IPS-18c (cell line): ENCODE results near the gene TANK.
"Not testable (repeated sequence)": the region's sequence is repeated elsewhere in the genome, so short reads cannot be mapped to it uniquely, and the experiment has no call there.

ENCODE experiments used
- H3K4me3 ChIP-seq: 2 replicates; pipeline ENCODE4 v1.7.0; 2013; ENCODE audit warnings: low read depth, mild to moderate bottlenecking, low read length, moderate library complexity; ENCODE audit not compliant: insufficient read depth
- H3K9me3 ChIP-seq: one replicate; pipeline ENCODE4 v1.6.1; 2013; ENCODE audit warnings: mild to moderate bottlenecking, low read length, moderate library complexity; ENCODE audit not compliant: control insufficient read depth, insufficient read depth

TANK gene

DNA sequence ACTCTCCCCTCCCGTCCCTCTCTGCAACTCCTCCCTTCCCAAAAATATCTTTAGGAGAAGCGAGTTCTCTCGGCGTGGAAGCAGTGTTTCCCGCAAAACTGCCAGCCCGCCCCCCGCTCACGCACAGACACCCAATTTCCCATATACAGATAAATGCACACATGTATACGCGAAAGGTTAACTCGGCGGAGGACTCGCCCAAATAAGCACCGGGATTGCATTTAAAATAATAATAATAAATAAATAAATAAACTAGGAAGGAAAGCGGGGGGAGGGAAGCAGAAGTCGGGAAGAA lies 78.0 kb downstream of the TANK start:
- no peaks in the 10 kb centered on the region for H3K9me3 ChIP-seq
- peak overlapping the region; percentile 65 for H3K4me3 ChIP-seq

GRCh38 chr2:161238560-161239325 lies 78.5 kb downstream of the TANK start:
- peak overlapping the region; percentile 65 for H3K4me3 ChIP-seq

DNA sequence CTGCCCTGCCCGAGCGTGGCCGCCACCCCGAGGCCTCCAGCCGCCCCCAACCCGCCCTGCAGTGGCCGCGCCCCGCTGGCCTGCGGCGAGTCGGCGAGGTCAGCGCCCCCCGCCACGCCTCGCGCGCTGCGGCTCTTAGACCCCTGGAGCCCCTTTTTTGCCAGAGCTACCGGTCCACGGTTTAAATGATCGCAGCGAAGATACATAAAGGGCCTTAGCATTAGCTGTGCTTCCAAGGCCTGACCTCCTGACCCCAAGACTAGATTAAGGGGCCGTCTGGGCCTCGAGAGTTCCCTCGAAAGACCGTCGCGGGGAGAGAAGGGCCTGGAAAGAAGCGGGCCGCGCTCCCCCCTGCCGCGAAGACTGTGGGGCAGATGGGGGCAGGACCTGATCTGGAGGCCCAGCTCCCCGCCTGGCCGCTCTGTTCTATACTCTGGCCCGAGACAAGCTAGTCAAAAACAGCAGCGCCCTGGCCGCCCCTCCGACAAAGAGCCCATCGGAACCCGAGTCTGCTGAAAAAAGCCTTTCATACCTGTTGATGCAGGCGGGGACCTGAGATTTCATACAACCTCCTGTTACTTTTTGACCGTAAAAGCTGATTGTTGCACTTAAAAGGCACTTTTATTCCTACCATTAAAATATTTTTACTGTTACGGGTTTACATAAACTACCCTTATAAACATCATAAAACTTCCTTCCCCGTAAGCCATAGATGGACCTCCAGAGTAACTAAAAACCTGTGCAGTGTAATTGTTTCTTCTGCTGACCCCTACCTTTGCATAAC lies 79.3 kb downstream of the TANK start:
- no peaks in the 10 kb centered on the region for H3K9me3 ChIP-seq

More at GRCh38 chr2:161238560-161239325, 78.5 kb downstream of the TANK start:
- no peaks in the 10 kb centered on the region for H3K9me3 ChIP-seq

DNA sequence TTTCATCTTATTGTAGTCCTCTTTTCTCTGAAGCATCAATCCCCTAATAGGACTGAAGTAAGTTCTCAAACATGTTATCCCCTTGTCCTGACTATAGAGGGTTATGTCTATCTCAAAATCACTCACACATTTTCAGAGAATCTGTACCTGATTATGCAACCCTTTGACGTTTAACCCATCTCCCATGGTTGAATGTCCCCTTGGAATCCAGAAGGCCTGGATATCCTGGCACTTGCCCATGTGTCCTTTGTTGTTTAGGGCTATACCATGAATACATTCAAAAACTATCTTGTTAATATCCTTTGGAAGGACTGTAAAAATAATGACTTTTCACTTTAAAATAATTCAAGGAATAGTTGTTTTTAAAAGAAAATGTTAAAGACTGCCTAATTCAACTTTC lies 81.7 kb downstream of the TANK start:
- Histone ChIP-seq H3K9me3 (no peaks in the 10 kb centered on the region), H3K4me3 (no peak overlapping the region)

More for the DNA sequence above, 79.3 kb downstream of the TANK start:
- peak overlapping the region; percentile 65 for H3K4me3 ChIP-seq

DNA sequence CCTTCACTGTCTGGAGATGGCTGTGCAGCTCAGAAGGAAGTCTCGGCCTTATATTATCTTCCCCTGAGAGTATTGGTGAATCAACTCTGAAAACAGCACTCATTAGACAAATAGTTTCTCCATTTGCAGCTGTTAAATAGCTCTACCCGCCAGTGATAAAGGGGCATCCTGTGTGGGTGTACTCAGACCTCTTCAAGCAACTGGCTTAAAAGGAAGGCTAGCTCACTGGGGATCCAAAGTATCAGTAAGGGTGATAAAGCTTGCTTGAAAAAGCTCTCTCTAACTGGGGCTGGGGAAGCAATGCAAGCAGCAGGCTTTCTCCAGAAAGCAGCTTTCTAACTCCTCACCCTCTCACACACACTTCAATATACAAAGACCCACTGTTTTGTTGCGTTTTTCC lies 83.1 kb downstream of the TANK start:
- Histone ChIP-seq H3K4me3 (no peak overlapping the region), H3K9me3 (no peaks in the 10 kb centered on the region)

DNA sequence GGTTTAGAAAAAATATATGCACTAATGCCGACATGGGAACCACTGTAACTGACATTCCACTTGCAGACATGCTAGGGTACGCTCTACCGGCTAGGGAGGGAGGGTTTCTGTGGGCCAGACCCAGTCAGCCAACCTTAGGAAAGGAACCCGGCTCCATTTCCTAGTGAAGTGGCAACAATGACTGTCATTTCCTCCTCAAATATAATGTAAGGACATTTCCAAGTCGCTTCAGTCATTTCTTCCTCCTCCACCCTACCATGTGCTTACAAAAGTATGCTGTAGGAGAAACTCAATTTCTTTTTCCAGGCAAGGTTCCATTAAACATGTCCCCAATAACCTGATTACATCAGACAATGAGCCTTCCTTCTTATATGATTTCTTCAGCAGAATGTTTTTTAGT lies 83.7 kb downstream of the TANK start:
- peak overlapping the region; percentile 46; the same call in 1 of the 2 replicates for H3K4me3 ChIP-seq
- no peaks in the 10 kb centered on the region for H3K9me3 ChIP-seq

DNA sequence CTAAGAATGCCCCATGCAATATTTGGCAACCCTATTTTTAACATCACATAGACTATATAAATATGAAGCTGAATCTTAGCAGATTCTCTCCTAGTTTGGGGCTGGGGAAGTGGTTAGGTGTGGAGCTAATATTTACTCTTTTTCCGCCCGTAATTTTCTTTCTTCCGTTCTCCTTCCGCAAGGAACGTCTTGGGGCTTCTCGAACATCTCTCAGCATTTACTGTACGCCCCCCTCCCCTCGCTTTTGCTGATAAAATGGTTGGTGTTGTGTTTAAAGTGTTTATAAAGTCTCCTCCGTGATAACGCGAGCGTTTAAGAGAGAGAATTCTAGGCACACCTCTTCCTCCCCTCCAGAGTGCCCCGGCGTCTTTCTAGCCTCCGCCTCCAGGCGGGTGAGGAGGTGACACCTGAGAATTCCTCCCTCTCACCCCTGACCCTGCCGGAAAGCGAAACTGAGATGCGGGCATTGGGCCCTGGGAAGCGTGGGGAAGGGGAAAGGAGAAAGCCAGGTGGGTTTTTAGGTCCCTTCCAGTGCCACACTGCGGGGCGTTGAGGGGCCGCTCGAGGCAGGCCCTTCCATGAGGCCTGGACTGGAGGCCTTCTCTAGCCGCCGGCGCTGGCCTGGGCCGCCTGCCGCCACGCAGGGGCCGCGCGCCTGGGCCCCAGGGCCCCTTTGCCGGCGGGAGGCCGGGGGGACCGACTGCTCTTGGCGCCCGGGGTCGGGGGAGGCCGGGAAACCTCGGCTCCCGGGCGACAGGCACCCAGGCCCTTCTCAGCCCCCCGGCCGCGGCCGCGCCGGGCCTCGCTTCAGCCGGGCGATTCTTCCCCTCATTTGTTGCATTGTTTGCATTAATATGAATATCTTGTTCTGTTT lies 84.4 kb downstream of the TANK start:
- not testable (repeated sequence) for H3K9me3 ChIP-seq
- peak overlapping the region; percentile 46; the same call in 1 of the 2 replicates for H3K4me3 ChIP-seq

DNA sequence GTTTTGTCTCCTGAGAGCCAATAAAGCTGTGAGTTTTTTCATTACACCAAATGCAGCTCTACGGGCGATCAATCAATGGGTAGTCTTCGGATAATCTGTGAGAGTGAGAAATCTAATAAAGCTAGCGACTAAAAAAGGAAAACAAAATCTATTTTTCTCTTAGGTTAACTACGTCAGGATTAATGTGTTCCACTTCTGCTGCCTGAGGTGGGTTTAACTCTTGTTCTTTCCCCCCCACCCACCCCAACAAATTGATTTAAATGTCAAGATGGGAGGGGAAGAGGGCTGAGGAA lies 85.0 kb downstream of the TANK start:
- Histone ChIP-seq H3K9me3 (no peaks in the 10 kb centered on the region), H3K4me3 (peak overlapping the region; percentile 46; the same call in 1 of the 2 replicates)

- Histone ChIP-seq H3K9me3 (no peaks in the 10 kb centered on the region), H3K4me3 (no peak overlapping the region)
Observed at GRCh38 chr2:161245671-161246070, 85.4 kb downstream of the TANK start.

DNA sequence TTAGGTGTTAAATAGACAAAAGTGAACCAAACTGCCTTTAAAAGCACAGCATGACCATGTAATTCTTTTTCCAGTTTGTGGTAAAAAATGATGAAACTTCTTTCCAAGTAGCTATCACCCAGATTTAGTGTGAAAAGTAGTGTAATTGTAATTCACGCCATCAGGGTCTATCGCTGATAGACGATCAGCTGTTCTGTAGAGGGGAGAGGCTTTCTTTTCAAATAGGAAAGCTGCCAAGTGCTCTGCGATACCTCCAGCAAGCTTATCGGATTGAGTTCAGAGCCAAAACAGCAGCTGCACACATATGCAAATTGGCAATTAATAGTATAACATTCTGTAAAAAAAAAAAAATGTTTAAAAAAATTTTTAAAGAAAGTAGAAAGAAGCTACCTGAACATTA lies 86.1 kb downstream of the TANK start:
- Histone ChIP-seq H3K4me3 (no peak overlapping the region), H3K9me3 (no peaks in the 10 kb centered on the region)

- no peaks in the 10 kb centered on the region for H3K9me3 ChIP-seq
- no peak overlapping the region for H3K4me3 ChIP-seq
Observed at GRCh38 chr2:161250864-161251436, 90.7 kb downstream of the TANK start.

- H3K9me3 ChIP-seq: no peaks in the 10 kb centered on the region
- H3K4me3 ChIP-seq: no peak overlapping the region
Observed at GRCh38 chr2:161257123-161257952, 97.1 kb downstream of the TANK start.

DNA sequence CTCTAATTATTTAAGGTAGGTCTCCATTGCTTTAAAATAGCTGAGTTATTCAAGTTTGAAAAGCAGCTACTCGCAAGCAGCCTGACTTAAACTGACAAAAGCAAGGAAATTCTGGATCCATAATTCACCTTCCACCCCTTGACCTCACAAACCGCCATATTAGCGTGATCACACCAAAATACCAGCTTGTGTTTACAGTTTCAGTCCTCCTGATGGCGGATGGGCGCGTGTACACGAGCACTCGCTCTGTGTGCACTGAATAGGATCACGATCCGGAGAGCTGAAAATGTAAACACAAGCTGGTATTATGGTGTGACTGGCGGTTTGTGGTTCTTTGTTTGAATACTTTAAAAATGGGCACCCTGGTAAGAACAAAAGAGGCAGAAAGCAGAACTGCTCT lies 105.6 kb downstream of the TANK start:
- Histone ChIP-seq H3K9me3 (no peaks in the 10 kb centered on the region), H3K4me3 (no peak overlapping the region)

DNA sequence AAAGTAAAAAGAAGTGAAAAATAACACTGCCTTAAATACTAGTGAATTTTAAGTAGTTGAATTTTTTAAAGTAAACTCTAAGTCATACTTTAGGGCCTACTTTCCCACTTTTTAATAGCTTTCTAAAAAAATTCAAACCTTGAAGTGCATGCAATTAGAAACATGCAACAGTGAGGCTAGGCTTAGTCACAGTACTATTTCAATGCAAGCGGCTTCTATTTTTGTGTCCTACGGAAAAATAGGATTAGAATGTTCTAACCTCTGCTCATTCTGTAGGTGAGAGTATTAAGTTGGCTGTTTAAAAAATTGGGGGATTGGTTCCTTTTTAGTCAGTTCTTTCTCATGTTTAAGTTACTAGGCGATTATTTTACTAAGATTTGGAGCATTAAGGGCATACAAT lies 108.9 kb downstream of the TANK start:
- no peaks in the 10 kb centered on the region for H3K9me3 ChIP-seq
- H3K4me3 ChIP-seq: no peak overlapping the region

- Histone ChIP-seq H3K9me3 (no peaks in the 10 kb centered on the region), H3K4me3 (no peak overlapping the region)
Observed at GRCh38 chr2:161273038-161273760, 113.0 kb downstream of the TANK start.

DNA sequence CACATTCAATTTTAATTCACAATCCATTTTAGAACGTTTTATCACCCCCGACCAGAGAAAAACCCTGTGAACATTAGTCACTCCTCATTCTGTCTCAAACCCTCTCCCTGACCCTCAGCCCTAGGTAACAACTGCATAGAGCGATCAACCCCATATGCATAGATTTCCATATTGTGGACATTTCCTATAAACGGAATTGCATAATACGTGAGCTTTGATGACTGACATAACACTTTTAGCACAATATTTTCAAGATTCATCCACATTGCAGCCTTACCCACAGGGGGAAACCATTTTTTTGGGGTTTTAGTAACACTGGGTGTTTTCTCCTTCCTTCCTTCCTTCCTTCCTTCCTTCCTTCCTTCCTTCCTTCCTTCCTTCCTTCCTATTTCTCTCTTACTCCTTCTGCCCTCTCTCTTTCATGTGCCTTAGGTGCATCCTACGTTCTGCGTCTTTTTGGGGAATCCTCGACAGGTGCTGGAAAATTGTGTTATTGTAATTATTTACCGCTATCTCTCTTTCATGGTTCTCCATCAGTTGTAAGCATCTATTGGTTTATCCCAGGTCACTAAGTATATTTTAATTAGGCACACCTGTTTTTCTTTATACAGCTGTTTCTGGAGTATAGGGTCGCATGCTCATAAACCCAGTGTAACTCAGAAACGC lies 118.5 kb downstream of the TANK start:
- not testable (repeated sequence) for H3K4me3 ChIP-seq
- H3K9me3 ChIP-seq: peaks cover 13% of the 10 kb centered on the region
